HEK293 (cell line): ENCODE measurements around the gene EEFSEC.

Source experiments
- SP7 ChIP-seq: fragments of 450-650 bp; formaldehyde crosslinking; IDR thresholded peaks from 2 replicates; pipeline ENCODE4 v1.5.1; 2016; ENCODE audit warnings: missing biosample characterization, missing genetic modification characterization
- TCF7L2 ChIP-seq: IDR thresholded peaks from 2 replicates; pipeline ENCODE4 v1.6.1; 2011; ENCODE audit warnings: low read depth, mild to moderate bottlenecking, inconsistent platforms, low read length, moderate library complexity, borderline replicate concordance
- YY1 ChIP-seq: fragments of 450-650 bp; formaldehyde crosslinking; IDR thresholded peaks from 2 replicates; pipeline ENCODE4 v1.5.1; 2018; ENCODE audit warnings: missing biosample characterization, missing genetic modification characterization
- ZBTB1 ChIP-seq: fragments of 450-650 bp; formaldehyde crosslinking; IDR thresholded peaks from 2 replicates; pipeline ENCODE4 v1.5.1; 2016; ENCODE audit warnings: missing biosample characterization, missing genetic modification characterization
- ZNF121 ChIP-seq: fragments of 450-650 bp; formaldehyde crosslinking; IDR thresholded peaks from 2 replicates; pipeline ENCODE4 v1.5.1; 2016; ENCODE audit warnings: missing biosample characterization, missing genetic modification characterization
- ZNF138 ChIP-seq: fragments of 450-650 bp; formaldehyde crosslinking; IDR thresholded peaks from 2 replicates; pipeline ENCODE4 v1.5.1; 2016; ENCODE audit warnings: missing biosample characterization, missing genetic modification characterization, borderline replicate concordance
- ZNF311 ChIP-seq: fragments of 450-650 bp; formaldehyde crosslinking; IDR thresholded peaks from 2 replicates; pipeline ENCODE4 v1.5.1; 2017; ENCODE audit warnings: missing biosample characterization, missing genetic modification characterization, borderline replicate concordance
- ZNF354C ChIP-seq: fragments of 450-650 bp; formaldehyde crosslinking; IDR thresholded peaks from 2 replicates; pipeline ENCODE4 v1.5.1; 2016; ENCODE audit warnings: missing biosample characterization, missing genetic modification characterization, low read depth, borderline replicate concordance
- ZNF843 ChIP-seq: fragments of 450-650 bp; formaldehyde crosslinking; IDR thresholded peaks from 2 replicates; pipeline ENCODE4 v1.5.1; 2016; ENCODE audit warnings: missing biosample characterization, missing genetic modification characterization
- TF ChIP-seq, protein P1 (sequence below): fragments of 450-650 bp; formaldehyde crosslinking; IDR thresholded peaks from 2 replicates; pipeline ENCODE4 v1.5.1; 2016; ENCODE audit warnings: missing biosample characterization, missing genetic modification characterization
- TF ChIP-seq, protein P2 (sequence below): fragments of 450-650 bp; IDR thresholded peaks from 2 replicates; pipeline ENCODE4 v1.5.1; 2018; ENCODE audit warnings: missing biosample characterization, mild to moderate bottlenecking, missing genetic modification characterization
- TF ChIP-seq, protein P3 (sequence below): fragments of 450-650 bp; formaldehyde crosslinking; IDR thresholded peaks from 2 replicates; pipeline ENCODE4 v1.5.1; 2016; ENCODE audit warnings: missing biosample characterization, missing genetic modification characterization
- TF ChIP-seq, protein P4 (sequence below): fragments of 450-650 bp; formaldehyde crosslinking; IDR thresholded peaks from 2 replicates; pipeline ENCODE4 v1.5.1; 2017; ENCODE audit warnings: missing biosample characterization, missing genetic modification characterization
- TF ChIP-seq, protein P5 (sequence below): fragments of 450-650 bp; formaldehyde crosslinking; IDR thresholded peaks from 2 replicates; pipeline ENCODE4 v1.5.1; 2016; ENCODE audit warnings: missing biosample characterization, missing genetic modification characterization

DNA sequence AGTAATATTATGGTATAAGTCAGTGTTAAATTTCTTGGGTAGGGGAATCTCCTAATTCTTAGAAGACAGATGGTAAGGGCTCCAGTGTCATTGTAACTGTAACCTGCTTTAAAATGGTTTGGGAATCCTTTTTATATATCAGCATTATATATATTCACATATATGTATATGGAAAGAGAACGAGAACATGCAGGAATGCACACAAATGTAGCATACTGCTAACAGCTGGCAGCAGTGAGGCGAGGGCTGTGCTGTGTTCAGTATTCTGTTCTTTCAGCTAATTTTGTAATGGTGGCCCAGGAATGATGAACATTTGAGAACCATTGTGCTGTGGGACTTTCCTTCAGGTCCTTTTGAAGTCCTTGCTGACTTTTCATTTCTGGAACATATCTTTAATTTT lies 60.8 kb downstream of the EEFSEC start:
- TF ChIP-seq TCF7L2 (no peak), ZNF121 (tag by site-specific recombination) (no peak), YY1 (no peak), SP7 (no peak), ZNF843 (tag by site-specific recombination) (no peak), ZBTB1 (tag by site-specific recombination) (no peak), ZNF138 (tag by site-specific recombination) (no peak), ZNF354C (tag by site-specific recombination) (no peak), ZNF311 (no peak)
- TF ChIP-seq, protein P1, sequence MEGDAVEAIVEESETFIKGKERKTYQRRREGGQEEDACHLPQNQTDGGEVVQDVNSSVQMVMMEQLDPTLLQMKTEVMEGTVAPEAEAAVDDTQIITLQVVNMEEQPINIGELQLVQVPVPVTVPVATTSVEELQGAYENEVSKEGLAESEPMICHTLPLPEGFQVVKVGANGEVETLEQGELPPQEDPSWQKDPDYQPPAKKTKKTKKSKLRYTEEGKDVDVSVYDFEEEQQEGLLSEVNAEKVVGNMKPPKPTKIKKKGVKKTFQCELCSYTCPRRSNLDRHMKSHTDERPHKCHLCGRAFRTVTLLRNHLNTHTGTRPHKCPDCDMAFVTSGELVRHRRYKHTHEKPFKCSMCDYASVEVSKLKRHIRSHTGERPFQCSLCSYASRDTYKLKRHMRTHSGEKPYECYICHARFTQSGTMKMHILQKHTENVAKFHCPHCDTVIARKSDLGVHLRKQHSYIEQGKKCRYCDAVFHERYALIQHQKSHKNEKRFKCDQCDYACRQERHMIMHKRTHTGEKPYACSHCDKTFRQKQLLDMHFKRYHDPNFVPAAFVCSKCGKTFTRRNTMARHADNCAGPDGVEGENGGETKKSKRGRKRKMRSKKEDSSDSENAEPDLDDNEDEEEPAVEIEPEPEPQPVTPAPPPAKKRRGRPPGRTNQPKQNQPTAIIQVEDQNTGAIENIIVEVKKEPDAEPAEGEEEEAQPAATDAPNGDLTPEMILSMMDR (tag by site-specific recombination): no peak
- TF ChIP-seq, protein P2, sequence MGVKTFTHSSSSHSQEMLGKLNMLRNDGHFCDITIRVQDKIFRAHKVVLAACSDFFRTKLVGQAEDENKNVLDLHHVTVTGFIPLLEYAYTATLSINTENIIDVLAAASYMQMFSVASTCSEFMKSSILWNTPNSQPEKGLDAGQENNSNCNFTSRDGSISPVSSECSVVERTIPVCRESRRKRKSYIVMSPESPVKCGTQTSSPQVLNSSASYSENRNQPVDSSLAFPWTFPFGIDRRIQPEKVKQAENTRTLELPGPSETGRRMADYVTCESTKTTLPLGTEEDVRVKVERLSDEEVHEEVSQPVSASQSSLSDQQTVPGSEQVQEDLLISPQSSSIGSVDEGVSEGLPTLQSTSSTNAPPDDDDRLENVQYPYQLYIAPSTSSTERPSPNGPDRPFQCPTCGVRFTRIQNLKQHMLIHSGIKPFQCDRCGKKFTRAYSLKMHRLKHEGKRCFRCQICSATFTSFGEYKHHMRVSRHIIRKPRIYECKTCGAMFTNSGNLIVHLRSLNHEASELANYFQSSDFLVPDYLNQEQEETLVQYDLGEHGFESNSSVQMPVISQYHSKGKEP (tag by site-specific recombination): no peak
- TF ChIP-seq, protein P3, sequence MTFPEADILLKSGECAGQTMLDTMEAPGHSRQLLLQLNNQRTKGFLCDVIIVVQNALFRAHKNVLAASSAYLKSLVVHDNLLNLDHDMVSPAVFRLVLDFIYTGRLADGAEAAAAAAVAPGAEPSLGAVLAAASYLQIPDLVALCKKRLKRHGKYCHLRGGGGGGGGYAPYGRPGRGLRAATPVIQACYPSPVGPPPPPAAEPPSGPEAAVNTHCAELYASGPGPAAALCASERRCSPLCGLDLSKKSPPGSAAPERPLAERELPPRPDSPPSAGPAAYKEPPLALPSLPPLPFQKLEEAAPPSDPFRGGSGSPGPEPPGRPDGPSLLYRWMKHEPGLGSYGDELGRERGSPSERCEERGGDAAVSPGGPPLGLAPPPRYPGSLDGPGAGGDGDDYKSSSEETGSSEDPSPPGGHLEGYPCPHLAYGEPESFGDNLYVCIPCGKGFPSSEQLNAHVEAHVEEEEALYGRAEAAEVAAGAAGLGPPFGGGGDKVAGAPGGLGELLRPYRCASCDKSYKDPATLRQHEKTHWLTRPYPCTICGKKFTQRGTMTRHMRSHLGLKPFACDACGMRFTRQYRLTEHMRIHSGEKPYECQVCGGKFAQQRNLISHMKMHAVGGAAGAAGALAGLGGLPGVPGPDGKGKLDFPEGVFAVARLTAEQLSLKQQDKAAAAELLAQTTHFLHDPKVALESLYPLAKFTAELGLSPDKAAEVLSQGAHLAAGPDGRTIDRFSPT: no peak
- TF ChIP-seq, protein P4, sequence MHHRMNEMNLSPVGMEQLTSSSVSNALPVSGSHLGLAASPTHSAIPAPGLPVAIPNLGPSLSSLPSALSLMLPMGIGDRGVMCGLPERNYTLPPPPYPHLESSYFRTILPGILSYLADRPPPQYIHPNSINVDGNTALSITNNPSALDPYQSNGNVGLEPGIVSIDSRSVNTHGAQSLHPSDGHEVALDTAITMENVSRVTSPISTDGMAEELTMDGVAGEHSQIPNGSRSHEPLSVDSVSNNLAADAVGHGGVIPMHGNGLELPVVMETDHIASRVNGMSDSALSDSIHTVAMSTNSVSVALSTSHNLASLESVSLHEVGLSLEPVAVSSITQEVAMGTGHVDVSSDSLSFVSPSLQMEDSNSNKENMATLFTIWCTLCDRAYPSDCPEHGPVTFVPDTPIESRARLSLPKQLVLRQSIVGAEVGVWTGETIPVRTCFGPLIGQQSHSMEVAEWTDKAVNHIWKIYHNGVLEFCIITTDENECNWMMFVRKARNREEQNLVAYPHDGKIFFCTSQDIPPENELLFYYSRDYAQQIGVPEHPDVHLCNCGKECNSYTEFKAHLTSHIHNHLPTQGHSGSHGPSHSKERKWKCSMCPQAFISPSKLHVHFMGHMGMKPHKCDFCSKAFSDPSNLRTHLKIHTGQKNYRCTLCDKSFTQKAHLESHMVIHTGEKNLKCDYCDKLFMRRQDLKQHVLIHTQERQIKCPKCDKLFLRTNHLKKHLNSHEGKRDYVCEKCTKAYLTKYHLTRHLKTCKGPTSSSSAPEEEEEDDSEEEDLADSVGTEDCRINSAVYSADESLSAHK: no peak
- TF ChIP-seq, protein P5, sequence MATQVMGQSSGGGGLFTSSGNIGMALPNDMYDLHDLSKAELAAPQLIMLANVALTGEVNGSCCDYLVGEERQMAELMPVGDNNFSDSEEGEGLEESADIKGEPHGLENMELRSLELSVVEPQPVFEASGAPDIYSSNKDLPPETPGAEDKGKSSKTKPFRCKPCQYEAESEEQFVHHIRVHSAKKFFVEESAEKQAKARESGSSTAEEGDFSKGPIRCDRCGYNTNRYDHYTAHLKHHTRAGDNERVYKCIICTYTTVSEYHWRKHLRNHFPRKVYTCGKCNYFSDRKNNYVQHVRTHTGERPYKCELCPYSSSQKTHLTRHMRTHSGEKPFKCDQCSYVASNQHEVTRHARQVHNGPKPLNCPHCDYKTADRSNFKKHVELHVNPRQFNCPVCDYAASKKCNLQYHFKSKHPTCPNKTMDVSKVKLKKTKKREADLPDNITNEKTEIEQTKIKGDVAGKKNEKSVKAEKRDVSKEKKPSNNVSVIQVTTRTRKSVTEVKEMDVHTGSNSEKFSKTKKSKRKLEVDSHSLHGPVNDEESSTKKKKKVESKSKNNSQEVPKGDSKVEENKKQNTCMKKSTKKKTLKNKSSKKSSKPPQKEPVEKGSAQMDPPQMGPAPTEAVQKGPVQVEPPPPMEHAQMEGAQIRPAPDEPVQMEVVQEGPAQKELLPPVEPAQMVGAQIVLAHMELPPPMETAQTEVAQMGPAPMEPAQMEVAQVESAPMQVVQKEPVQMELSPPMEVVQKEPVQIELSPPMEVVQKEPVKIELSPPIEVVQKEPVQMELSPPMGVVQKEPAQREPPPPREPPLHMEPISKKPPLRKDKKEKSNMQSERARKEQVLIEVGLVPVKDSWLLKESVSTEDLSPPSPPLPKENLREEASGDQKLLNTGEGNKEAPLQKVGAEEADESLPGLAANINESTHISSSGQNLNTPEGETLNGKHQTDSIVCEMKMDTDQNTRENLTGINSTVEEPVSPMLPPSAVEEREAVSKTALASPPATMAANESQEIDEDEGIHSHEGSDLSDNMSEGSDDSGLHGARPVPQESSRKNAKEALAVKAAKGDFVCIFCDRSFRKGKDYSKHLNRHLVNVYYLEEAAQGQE (tag by site-specific recombination): no peak
